HEK293T (cell line): ENCODE measurements around the gene CD70.
"Not testable (repeated sequence)": the region's sequence is repeated elsewhere in the genome, so short reads cannot be mapped to it uniquely, and the experiment has no call there.

Source experiments
- CTCF ChIA-PET: fragments of 350-600 bp; formaldehyde crosslinking; extraction: SDS; loops from one replicate; lab custom pipeline; 2021; ENCODE audit warnings: antibody characterized with exemption, inconsistent platforms; lab: Yijun Ruan, JAX
- POLR2A ChIA-PET: fragments of 350-600 bp; formaldehyde crosslinking; extraction: SDS; loops from one replicate; lab custom pipeline; 2020; ENCODE audit warnings: antibody characterized with exemption, inconsistent platforms; lab: Yijun Ruan, JAX
- DNase-seq: peaks from one replicate; pipeline ENCODE4 v3.0.0; 2012; ENCODE audit warnings: mixed read lengths; ENCODE audit errors: extremely low spot score
- ARNT ChIP-seq: fragments of 450-650 bp; IDR thresholded peaks from 2 replicates; pipeline ENCODE4 v1.6.1; 2017; ENCODE audit warnings: mild to moderate bottlenecking
- BHLHE40 ChIP-seq: fragments of 450-650 bp; IDR thresholded peaks from 2 replicates; pipeline ENCODE4 v1.6.1; 2016; ENCODE audit warnings: mild to moderate bottlenecking, moderate library complexity, borderline replicate concordance
- CTBP1 ChIP-seq: fragments of 450-650 bp; IDR thresholded peaks from 2 replicates; pipeline ENCODE4 v1.6.1; 2016; ENCODE audit warnings: borderline replicate concordance
- ELF4 ChIP-seq: fragments of 450-650 bp; IDR thresholded peaks from 2 replicates; pipeline ENCODE4 v1.6.1; 2017; ENCODE audit warnings: antibody characterized with exemption
- FOXA1 ChIP-seq: fragments of 450-650 bp; IDR thresholded peaks from 2 replicates; pipeline ENCODE4 v1.6.1; 2016; ENCODE audit warnings: mild to moderate bottlenecking
- FOXK2 ChIP-seq: fragments of 450-650 bp; IDR thresholded peaks from 2 replicates; pipeline ENCODE4 v1.6.1; 2016; ENCODE audit warnings: mild to moderate bottlenecking
- FOXM1 ChIP-seq: fragments of 450-650 bp; IDR thresholded peaks from 2 replicates; pipeline ENCODE4 v1.6.1; 2017; ENCODE audit warnings: mild to moderate bottlenecking, borderline replicate concordance
- HDGF ChIP-seq: fragments of 450-650 bp; IDR thresholded peaks from 2 replicates; pipeline ENCODE4 v1.6.1; 2017; ENCODE audit warnings: antibody characterized with exemption, borderline replicate concordance
- L3MBTL2 ChIP-seq: fragments of 450-650 bp; conservative IDR thresholded peaks from 2 replicates; pipeline ENCODE4 v1.6.1; 2016; ENCODE audit warnings: mild to moderate bottlenecking
- LEF1 ChIP-seq: fragments of 450-650 bp; IDR thresholded peaks from 2 replicates; pipeline ENCODE4 v1.6.1; 2017; ENCODE audit warnings: mild to moderate bottlenecking, borderline replicate concordance
- NFRKB ChIP-seq: fragments of 450-650 bp; IDR thresholded peaks from 2 replicates; pipeline ENCODE4 v1.6.1; 2016; ENCODE audit warnings: mild to moderate bottlenecking, moderate library complexity
- SP1 ChIP-seq: fragments of 450-650 bp; IDR thresholded peaks from 2 replicates; pipeline ENCODE4 v1.6.1; 2017
- SUZ12 ChIP-seq: fragments of 450-650 bp; IDR thresholded peaks from 2 replicates; pipeline ENCODE4 v1.6.1; 2016; ENCODE audit warnings: mild to moderate bottlenecking
- TARDBP ChIP-seq: fragments of 450-650 bp; IDR thresholded peaks from 2 replicates; pipeline ENCODE4 v1.6.1; 2016
- ZNF384 ChIP-seq: fragments of 450-650 bp; IDR thresholded peaks from 2 replicates; pipeline ENCODE4 v1.6.1; 2016
- TF ChIP-seq, protein P1 (sequence below): fragments of 450-650 bp; IDR thresholded peaks from 2 replicates; pipeline ENCODE4 v1.6.1; 2016

Gene CD70

DNA sequence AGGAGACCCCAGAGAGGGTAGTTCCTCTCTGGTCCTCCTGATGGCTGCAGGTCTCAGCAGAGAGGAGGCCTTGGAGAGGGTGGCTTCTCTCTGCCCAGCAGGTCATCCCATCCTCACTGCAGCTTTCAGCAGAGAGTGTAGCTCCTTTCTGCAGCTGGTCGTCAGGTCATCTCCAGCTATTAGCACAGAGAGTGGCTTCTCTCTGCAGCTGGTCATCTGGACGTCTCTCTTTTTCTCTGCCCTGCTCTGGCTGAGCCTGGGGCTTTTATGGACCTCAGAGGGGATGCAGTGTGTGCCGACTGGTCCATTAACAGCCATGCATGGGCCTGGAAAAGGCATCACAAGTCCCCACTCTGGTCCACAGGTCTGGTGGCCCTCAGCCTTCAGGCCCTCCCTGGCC lies 39.9 kb downstream of the CD70 start:
- DNase-seq, result no peak
- TF ChIP-seq ARNT (no peak), FOXA1 (no peak), SP1 (no peak), HDGF (no peak), CTBP1 (no peak), SUZ12 (no peak), TARDBP (no peak), BHLHE40 (no peak), FOXK2 (no peak), FOXM1 (no peak), LEF1 (no peak), L3MBTL2 (no peak), NFRKB (no peak), ELF4 (no peak), ZNF384 (no peak)
- TF ChIP-seq, protein P1, sequence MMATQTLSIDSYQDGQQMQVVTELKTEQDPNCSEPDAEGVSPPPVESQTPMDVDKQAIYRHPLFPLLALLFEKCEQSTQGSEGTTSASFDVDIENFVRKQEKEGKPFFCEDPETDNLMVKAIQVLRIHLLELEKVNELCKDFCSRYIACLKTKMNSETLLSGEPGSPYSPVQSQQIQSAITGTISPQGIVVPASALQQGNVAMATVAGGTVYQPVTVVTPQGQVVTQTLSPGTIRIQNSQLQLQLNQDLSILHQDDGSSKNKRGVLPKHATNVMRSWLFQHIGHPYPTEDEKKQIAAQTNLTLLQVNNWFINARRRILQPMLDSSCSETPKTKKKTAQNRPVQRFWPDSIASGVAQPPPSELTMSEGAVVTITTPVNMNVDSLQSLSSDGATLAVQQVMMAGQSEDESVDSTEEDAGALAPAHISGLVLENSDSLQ, result no peak
- POLR2A ChIA-PET, result no interaction called here
- CTCF ChIA-PET, result no interaction called here

DNA sequence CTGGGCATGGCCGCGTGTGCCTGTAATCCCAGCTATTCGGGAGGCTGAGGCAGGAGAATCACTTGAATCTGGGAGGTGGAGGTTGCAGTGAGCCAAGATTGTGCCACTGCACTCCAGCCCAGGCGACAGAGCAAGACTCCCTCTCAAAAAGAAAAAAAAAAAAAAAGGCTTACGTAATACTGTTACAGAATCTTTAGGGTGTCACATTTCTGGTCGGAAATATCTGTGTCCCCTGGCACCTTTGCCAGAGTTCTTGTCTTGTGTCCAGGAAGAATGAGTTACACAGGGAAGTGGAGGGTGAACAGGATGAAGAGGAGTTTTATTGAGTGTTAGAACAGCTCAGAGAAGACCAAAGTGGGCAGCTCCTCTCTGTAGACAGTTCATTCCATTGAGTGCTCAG lies 40.3 kb downstream of the CD70 start:
- CTCF ChIA-PET, POLR2A ChIA-PET, DNase-seq: not testable (repeated sequence)

DNA sequence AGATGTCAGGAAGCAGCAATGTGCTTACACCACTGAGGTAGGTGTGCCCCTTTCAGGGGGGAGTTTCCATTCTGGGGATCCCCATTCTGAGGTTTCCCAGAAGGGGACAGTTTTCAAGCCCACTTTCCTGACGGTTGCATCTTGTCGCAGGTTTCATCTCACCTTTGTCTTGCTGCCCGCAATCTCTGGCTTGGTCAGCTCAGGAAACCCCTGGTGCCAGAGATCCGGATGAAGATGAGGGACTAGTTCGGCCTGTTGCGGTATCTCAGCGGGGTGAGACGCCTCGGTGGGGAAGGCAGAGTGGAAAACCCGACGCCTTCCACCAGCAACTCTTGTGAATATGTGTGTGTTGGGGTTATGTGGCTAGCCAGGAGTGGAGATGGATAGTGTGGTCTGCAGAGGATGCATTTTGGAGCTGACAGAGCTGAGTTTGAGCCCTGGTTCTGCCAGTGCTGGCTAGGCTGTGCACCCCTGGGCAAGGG lies 47.0 kb downstream of the CD70 start:
- TF ChIP-seq TARDBP (no peak), ELF4 (no peak), LEF1 (no peak)
- DNase-seq, result no peak
- POLR2A ChIA-PET, result interaction anchor here (1.2 kb wide), 1 partner anchor 13 kb away, joined by 5 read pairs; the partner anchor contains the start of gene TNFSF9
- CTCF ChIA-PET, result no interaction called here

DNA sequence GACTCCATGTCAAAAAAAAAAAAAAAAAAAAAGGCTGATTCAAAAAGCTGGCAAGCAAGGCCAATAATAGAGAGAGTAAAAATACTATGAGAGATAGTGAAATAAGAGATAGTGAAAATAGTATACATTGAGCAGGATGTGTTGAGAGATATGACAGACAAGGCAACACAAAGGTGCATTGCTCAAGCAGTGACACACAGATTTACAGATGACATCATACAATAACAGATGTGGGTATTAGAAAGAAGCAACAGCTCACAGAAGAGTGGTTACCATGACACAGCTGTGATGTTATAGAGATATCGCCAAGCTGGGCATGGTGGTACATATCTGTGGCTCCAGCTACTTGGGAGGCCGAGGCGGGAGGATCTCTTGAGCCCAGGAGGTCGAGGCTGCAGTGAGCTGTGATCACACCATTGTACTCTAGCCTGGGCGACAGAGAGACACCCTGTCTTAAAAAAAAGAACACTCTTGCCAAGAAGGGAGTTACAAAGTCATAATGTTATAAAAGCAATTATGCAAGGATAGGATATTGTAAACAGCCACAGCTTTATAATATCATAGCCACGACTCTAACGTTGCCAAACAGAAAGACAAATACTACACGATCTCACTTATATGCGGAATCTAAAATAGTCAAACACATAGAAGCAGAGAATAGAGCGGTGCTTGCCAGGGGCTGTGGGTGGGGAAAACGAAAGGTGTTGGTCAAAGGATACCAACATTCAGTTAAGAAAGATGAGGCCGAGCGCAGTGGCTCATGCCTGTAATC lies 49.8 kb downstream of the CD70 start:
- CTCF ChIA-PET, result no interaction called here
- POLR2A ChIA-PET, result no interaction called here
- DNase-seq, result no peak
- TF ChIP-seq LEF1 (no peak), SUZ12 (no peak), ZNF384 (no peak), BHLHE40 (no peak), FOXM1 (no peak), FOXA1 (no peak), HDGF (no peak), FOXK2 (no peak), TARDBP (no peak), ELF4 (no peak), SP1 (no peak), CTBP1 (no peak), NFRKB (no peak), ARNT (no peak), L3MBTL2 (no peak)
- TF ChIP-seq, protein P1, result no peak

DNA sequence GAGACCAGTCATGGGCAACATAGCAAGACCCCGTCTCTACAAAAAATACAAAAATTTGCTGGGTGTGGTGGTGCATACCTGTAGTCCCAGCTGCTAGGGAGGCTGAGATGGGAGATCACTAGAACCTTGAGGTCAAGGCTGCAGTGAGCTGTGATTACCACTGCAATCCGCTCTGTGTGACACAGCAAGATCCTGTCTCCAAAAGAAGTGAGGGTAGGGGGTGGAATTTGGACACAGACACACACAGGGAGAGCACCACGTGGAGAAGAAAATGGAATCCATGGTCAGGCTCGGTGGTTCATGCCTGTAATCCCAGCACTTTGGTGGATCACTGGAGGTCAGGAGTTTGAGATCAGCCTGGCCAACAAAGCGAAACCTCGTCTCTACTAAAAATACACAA lies 51.4 kb downstream of the CD70 start:
- POLR2A ChIA-PET, result no interaction called here
- CTCF ChIA-PET, result no interaction called here
- DNase-seq, result no peak
- TF ChIP-seq TARDBP, result no peak
- no peak for TF ChIP-seq FOXK2
- TF ChIP-seq FOXA1, result no peak
- no peak for TF ChIP-seq BHLHE40
- no peak for TF ChIP-seq SUZ12
- TF ChIP-seq L3MBTL2, result no peak
- no peak for TF ChIP-seq ELF4
- TF ChIP-seq CTBP1, result no peak
- TF ChIP-seq, protein P1, result no peak
- TF ChIP-seq SP1, result no peak
